ENCODE results near the gene NDUFAF4.

NDUFAF4 gene

DNA sequence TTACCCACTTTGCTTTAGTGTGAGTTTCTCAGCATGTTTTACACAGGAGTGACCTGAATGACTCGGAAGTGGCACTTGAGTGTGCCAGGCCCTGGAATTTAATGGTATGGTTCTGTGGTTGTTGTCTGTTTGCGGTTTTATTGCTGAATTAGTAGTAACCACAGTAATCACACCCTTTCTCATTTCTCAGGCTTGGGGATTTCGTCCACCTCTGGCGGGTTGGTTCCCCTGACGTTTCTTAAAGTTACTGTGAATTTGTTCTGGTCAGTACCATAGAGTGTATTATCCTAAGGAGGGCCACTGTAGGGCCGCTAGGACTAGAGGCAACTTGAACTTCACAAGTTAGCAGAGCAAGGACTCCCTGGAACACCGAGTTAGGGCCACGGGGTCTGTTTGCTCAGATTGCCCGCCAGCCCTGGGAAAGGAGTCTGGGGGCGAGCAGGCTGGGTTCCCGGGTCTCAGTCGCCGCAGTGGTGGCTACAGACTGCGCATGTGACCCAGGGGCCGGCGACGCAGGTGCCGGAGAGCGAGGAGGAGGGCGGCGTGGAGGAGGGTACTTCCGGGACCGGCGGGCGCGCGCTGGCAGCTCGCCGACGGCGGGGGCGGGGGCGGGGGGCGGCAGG lies 26.3 kb upstream of the NDUFAF4 start:
- H3K4me3 Mint-ChIP-seq = peak overlapping the region; percentile 86
- peaks cover 29% of the 10 kb centered on the region for H3K4me1 Mint-ChIP-seq
- no peaks in the 10 kb centered on the region for H3K9me3 Mint-ChIP-seq
- peak overlapping the region; percentile 97 for H3K27ac Mint-ChIP-seq (ENCODE audit: low read depth)
- H3K36me3 Mint-ChIP-seq (ENCODE audit: insufficient read depth) = peaks cover 28% of the 10 kb centered on the region
- ATAC-seq (replicated peaks; ENCODE audit: extremely low read depth, poor library complexity, severe bottlenecking) (peak; percentile 30), DNase-seq (ENCODE audit: low spot score in 2 of 2) (no peak)
- H3K27me3 Mint-ChIP-seq = no peaks in the 10 kb centered on the region

DNA sequence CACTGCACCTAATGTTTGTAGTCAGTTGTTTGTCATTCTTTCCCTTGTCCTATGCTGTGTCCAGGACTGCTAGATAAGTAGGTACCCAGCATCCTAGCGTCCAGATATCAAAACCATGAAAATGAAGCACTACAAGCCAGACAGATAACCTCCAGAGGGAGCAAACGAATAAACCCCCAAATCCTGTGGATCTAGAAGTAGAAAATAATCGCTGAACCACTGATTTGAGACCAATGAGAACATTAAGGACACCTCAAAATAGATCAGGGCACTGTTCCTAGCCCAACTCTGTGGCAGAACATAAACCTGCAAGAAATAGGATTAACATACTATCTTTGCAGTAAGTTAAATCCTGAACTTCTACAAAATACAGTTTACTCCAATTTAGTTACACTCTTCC lies 25.7 kb upstream of the NDUFAF4 start:
- peak overlapping the region; percentile 97 for H3K27ac Mint-ChIP-seq (ENCODE audit: low read depth)
- no peaks in the 10 kb centered on the region for H3K9me3 Mint-ChIP-seq

DNA sequence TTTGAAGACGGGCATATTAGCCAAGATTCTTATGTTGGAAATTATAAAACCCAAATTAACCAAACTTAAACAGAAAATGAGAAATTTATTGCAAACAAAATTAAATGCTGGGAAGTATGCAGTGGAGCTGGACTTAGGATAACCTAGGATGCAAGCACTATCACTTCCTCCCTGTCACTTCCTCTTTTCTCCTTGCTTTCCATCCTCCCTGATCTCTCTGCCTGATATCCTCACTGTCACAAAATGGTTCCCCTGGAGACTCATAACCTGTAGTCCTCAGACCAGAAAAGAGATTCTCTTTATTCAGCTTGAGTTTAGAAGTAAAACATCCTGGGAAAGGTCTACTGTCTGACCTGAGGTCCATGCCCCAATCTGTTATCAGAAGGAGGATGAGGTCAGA lies 19.4 kb upstream of the NDUFAF4 start:
- Mint-ChIP-seq H3K4me3 (no peak overlapping the region), H3K27me3 (peaks cover 35% of the 10 kb centered on the region), H3K9me3 (no peaks in the 10 kb centered on the region), H3K36me3 (ENCODE audit: insufficient read depth) (no peaks in the 10 kb centered on the region), H3K27ac (ENCODE audit: low read depth) (no peak overlapping the region), H3K4me1 (peaks cover 4% of the 10 kb centered on the region)
- DNase-seq (ENCODE audit: low spot score in 2 of 2) = no peak
- no peak for ATAC-seq (replicated peaks; ENCODE audit: extremely low read depth, poor library complexity, severe bottlenecking)

More for the DNA sequence above, 25.7 kb upstream of the NDUFAF4 start:
- Mint-ChIP-seq H3K4me3 (peak overlapping the region; percentile 86), H3K36me3 (ENCODE audit: insufficient read depth) (peaks cover 27% of the 10 kb centered on the region), H3K27me3 (no peaks in the 10 kb centered on the region), H3K4me1 (peaks cover 29% of the 10 kb centered on the region)
- ATAC-seq (replicated peaks; ENCODE audit: extremely low read depth, poor library complexity, severe bottlenecking) = no peak
- no peak for DNase-seq (ENCODE audit: low spot score in 2 of 2)

DNA sequence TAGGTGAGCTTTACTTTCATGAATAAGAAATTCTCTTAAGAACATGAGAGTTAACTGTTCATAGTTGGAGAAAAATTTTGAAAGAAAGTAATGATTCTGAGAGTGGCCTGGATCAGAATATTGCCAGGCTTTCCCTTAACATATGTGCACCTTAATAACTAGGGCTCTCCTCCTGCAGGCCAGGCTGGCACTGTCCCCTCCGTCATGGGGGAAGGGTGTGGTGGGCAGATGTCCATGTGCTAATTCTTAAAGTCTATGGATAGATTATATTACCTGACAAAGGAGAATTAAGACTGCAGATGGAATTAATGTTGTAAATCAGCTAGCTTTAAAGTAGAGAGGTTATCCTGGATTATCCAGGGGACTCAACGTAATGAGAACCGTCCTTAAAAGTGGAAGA lies 15.9 kb upstream of the NDUFAF4 start:
- no peaks in the 10 kb centered on the region for H3K36me3 Mint-ChIP-seq (ENCODE audit: insufficient read depth)
- no peak overlapping the region for H3K27ac Mint-ChIP-seq (ENCODE audit: low read depth)
- H3K4me3 Mint-ChIP-seq = no peak overlapping the region
- DNase-seq (ENCODE audit: low spot score in 2 of 2) = no peak
- H3K4me1 Mint-ChIP-seq = no peaks in the 10 kb centered on the region
- peaks cover 47% of the 10 kb centered on the region for H3K27me3 Mint-ChIP-seq
- H3K9me3 Mint-ChIP-seq = no peaks in the 10 kb centered on the region
- ATAC-seq (replicated peaks; ENCODE audit: extremely low read depth, poor library complexity, severe bottlenecking) = no peak

DNA sequence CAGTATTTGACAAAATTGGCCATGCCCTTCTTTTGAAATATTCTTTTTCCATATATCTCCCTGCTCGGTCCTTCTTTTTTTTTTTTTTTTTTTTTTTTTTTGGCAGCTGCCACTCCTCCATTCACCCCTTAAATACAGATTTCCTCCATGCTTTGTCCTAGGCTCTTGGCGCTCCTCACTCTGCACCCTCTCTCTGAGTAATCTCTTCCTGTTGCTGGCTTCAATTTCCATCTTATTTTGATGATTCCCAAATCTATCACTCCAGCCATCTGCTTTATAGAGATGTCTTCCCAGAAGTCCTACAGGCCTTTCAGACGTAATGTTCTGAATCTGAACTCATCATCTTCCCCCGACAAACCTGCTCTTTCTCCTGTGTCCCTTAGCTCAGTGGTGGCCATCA lies 14.1 kb upstream of the NDUFAF4 start:
- Mint-ChIP-seq H3K27ac (ENCODE audit: low read depth) (no peak overlapping the region), H3K27me3 (peaks cover 47% of the 10 kb centered on the region), H3K4me3 (no peak overlapping the region), H3K9me3 (no peaks in the 10 kb centered on the region), H3K4me1 (no peaks in the 10 kb centered on the region), H3K36me3 (ENCODE audit: insufficient read depth) (no peaks in the 10 kb centered on the region)
- no peak for ATAC-seq (replicated peaks; ENCODE audit: extremely low read depth, poor library complexity, severe bottlenecking)
- no peak for DNase-seq (ENCODE audit: low spot score in 2 of 2)

DNA sequence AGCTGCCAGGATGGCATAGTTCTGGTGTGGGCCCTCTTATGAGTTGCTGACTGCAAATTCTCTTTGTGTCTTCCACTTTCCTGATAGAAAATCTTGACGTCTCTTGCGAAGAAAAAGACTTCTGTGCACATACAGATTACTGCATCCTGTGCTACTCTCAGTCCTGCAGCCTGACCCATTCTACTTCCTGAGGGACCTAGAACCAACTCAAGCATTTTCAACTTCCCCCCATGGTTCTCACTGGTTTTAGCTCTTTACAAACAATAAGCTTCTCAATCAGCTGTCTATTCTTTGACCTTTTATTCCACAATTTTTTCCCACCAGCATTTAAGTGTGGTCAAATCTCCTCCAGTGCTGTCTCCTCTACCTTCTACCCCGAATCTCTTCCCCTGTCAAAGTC lies 13.5 kb upstream of the NDUFAF4 start:
- H3K9me3 Mint-ChIP-seq = no peaks in the 10 kb centered on the region
- no peaks in the 10 kb centered on the region for H3K4me1 Mint-ChIP-seq

DNA sequence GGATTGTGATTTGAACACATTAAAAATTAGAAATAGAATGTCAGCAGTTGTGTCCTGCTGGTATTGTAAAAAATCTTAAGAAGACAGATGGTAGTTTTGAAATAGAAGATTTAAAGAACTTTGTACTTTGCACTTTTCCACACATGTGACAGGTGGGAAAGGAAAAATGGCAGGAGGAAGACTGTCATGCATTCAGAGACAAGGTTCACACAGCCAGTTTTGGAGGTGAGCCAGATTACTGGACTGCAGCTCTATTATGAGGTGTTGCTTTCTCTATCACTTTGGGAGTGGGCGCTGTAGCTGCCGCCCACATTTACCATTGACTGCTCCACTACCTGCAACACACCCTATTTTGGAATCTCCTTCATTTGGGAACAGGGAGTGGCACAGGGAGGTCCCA lies 12.1 kb upstream of the NDUFAF4 start:
- no peak for DNase-seq (ENCODE audit: low spot score in 2 of 2)
- no peaks in the 10 kb centered on the region for H3K9me3 Mint-ChIP-seq
- H3K36me3 Mint-ChIP-seq (ENCODE audit: insufficient read depth) = no peaks in the 10 kb centered on the region
- peaks cover 34% of the 10 kb centered on the region for H3K27me3 Mint-ChIP-seq
- H3K4me3 Mint-ChIP-seq = no peak overlapping the region
- H3K4me1 Mint-ChIP-seq = no peaks in the 10 kb centered on the region
- no peak overlapping the region for H3K27ac Mint-ChIP-seq (ENCODE audit: low read depth)
- no peak for ATAC-seq (replicated peaks; ENCODE audit: extremely low read depth, poor library complexity, severe bottlenecking)

More for the DNA sequence above, 13.5 kb upstream of the NDUFAF4 start:
- no peak for ATAC-seq (replicated peaks; ENCODE audit: extremely low read depth, poor library complexity, severe bottlenecking)
- Mint-ChIP-seq H3K27me3 (peaks cover 47% of the 10 kb centered on the region), H3K4me3 (no peak overlapping the region), H3K27ac (ENCODE audit: low read depth) (no peak overlapping the region), H3K36me3 (ENCODE audit: insufficient read depth) (no peaks in the 10 kb centered on the region)
- DNase-seq (ENCODE audit: low spot score in 2 of 2) = no peak

DNA sequence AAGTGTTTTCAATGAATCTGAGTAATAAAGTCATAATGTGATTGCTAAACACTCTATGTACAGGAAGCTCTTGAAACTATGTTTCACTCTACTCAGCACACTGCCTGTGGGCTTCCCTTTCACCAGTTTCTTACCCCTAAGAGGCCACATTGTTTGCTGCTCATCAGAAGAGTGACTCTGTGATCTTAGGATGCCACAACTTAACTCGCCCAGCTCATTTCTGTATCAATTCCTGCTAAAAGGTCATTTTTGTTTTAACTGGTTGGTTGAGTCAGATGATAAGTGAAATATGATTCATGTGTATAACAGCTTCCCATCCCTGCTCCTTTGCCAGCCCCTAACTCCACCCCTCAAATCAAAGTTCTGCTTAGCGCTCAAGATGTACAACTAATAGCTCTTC lies 9.8 kb upstream of the NDUFAF4 start:
- ATAC-seq (replicated peaks; ENCODE audit: extremely low read depth, poor library complexity, severe bottlenecking) (no peak), DNase-seq (ENCODE audit: low spot score in 2 of 2) (no peak)
- no peak overlapping the region for H3K4me3 Mint-ChIP-seq
- H3K36me3 Mint-ChIP-seq (ENCODE audit: insufficient read depth) = no peaks in the 10 kb centered on the region
- no peaks in the 10 kb centered on the region for H3K9me3 Mint-ChIP-seq
- no peak overlapping the region for H3K27ac Mint-ChIP-seq (ENCODE audit: low read depth)
- H3K4me1 Mint-ChIP-seq = no peaks in the 10 kb centered on the region
- H3K27me3 Mint-ChIP-seq = peaks cover 20% of the 10 kb centered on the region

DNA sequence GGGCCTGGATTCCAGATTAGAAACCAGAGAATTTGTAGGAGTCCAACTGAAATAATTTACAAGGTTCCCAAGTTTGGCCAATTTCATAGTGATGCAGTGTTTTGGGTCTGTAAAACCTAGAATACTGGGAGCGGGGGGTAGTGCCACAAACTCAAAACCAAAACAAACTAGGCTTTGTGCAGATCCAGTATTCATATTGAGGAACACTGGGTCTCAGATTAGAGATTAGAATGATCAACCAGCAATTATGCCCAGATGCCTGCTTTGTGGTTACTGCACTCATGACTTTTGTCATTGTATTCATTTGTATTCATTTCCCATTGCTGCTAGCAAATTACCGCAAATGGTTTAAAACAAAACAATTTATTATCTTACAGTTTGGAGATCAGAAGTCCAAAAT lies 3.2 kb upstream of the NDUFAF4 start:
- Mint-ChIP-seq H3K4me1 (peaks cover 11% of the 10 kb centered on the region), H3K27ac (ENCODE audit: low read depth) (no peak overlapping the region), H3K9me3 (no peaks in the 10 kb centered on the region), H3K36me3 (ENCODE audit: insufficient read depth) (peaks cover 5% of the 10 kb centered on the region), H3K27me3 (peaks cover 17% of the 10 kb centered on the region), H3K4me3 (no peak overlapping the region)
- no peak for DNase-seq (ENCODE audit: low spot score in 2 of 2)
- no peak for ATAC-seq (replicated peaks; ENCODE audit: extremely low read depth, poor library complexity, severe bottlenecking)

DNA sequence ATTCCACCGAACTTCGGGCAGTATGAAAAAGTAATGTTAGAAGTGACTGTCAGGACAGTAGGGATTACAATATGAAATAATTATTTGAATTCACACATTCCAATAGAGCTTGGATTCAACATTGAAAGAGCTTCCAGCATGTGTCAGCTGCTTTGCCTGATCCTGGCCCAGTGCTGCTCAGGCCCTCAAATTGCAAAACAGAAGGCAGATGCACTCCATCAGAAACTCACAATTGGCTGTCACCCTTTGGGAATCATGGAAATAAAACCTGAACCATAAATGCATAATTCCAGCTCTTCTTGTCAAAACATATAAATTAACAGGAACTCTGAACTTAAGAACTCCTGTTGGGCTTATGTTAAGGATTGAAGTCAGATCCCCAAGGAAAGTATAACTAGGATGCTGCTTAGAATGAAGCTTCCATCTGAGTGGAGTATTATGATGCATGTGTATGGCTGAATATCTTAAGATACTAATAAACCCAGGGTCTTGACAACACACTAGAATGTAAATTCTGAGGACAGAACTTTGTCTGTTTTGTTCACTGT lies 1.8 kb upstream of the NDUFAF4 start:
- peaks cover 16% of the 10 kb centered on the region for H3K36me3 Mint-ChIP-seq (ENCODE audit: insufficient read depth)
- H3K27me3 Mint-ChIP-seq = peaks cover 17% of the 10 kb centered on the region
- H3K9me3 Mint-ChIP-seq = no peaks in the 10 kb centered on the region
- H3K4me1 Mint-ChIP-seq = peaks cover 14% of the 10 kb centered on the region
- DNase-seq (ENCODE audit: low spot score in 2 of 2) = no peak
- no peak for ATAC-seq (replicated peaks; ENCODE audit: extremely low read depth, poor library complexity, severe bottlenecking)
- no peak overlapping the region for H3K4me3 Mint-ChIP-seq
- no peak overlapping the region for H3K27ac Mint-ChIP-seq (ENCODE audit: low read depth)

DNA sequence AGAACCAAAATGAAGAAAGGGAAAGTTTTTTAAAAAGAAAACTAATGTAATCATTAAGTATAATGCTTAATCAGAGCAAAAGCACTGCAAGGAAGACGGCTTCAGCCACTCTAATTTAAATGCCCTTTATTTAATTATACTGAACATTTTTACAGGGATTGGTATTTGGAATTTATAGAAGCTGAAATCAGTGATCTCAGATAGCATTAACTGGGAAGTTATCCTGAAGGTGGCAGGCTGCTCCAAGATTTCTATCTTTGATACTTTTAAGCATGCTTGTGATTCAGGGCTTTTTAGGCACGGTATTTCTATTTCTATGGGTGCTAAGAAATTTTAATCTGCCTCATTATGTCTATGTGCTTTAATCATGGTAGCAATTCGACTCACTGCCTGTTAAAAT lies 1.3 kb upstream of the NDUFAF4 start:
- Mint-ChIP-seq H3K4me3 (no peak overlapping the region), H3K36me3 (ENCODE audit: insufficient read depth) (peaks cover 16% of the 10 kb centered on the region), H3K9me3 (no peaks in the 10 kb centered on the region), H3K27me3 (peaks cover 17% of the 10 kb centered on the region), H3K4me1 (peaks cover 14% of the 10 kb centered on the region), H3K27ac (ENCODE audit: low read depth) (peak overlapping the region; percentile 95)
- no peak for DNase-seq (ENCODE audit: low spot score in 2 of 2)
- ATAC-seq (replicated peaks; ENCODE audit: extremely low read depth, poor library complexity, severe bottlenecking) = no peak

DNA sequence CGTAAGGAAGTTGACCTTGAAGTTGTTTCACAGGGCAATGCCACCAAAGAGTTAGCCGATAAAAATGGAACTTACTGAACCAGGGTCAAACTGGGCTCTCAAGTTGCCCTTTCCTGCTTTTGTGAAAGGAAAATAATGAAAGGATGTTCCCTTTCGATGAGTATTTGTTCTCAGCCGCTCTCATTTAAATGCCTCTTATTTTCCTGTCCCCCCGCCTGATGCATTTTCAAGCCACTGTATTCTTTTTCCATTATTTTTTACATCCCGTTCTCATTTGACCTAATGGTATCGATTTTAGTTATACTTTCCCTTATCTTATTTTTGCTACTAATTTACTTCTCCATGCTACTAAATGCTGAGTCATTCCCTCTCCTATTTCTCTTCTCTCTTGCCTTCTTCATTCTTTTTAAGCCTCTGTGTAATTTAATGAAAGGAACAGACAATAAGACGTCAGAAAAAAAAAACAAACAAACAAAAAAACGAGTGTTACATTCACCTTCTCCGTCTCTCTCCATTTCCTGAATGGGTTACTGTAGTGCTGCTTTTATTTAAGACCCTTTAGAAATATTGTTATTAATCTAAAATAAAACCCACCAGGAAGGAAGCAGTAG lies 655 bp upstream of the NDUFAF4 start:
- Mint-ChIP-seq H3K27me3 (peaks cover 17% of the 10 kb centered on the region), H3K9me3 (no peaks in the 10 kb centered on the region), H3K4me1 (peaks cover 14% of the 10 kb centered on the region), H3K27ac (ENCODE audit: low read depth) (peak overlapping the region; percentile 95), H3K4me3 (peak overlapping the region; percentile 83), H3K36me3 (ENCODE audit: insufficient read depth) (peaks cover 16% of the 10 kb centered on the region)
- no peak for ATAC-seq (replicated peaks; ENCODE audit: extremely low read depth, poor library complexity, severe bottlenecking)
- DNase-seq (ENCODE audit: low spot score in 2 of 2) = no peak

DNA sequence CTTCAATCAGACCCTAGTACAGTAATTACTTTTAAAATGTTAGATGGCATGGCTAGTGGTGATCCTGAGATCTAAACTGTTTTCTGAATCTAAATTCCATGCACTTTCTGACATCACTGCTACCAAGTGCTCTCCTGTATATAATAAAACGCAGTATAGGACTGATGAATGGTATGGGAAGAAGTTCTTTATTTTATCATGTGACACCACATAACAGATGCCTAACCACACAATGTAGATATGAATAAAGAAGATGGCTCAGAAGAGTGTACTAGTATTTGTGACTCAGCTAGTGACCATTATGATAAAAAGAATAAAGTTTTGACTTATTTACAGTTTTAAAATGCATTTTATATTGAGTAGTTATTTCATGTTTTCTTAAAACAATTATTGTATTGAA lies 8.5 kb downstream of the NDUFAF4 start:
- ATAC-seq (replicated peaks; ENCODE audit: extremely low read depth, poor library complexity, severe bottlenecking) (no peak), DNase-seq (ENCODE audit: low spot score in 2 of 2) (no peak)
- no peak overlapping the region for H3K4me3 Mint-ChIP-seq
- H3K4me1 Mint-ChIP-seq = peaks cover 5% of the 10 kb centered on the region
- H3K9me3 Mint-ChIP-seq = no peaks in the 10 kb centered on the region
- no peak overlapping the region for H3K27ac Mint-ChIP-seq (ENCODE audit: low read depth)
- H3K36me3 Mint-ChIP-seq (ENCODE audit: insufficient read depth) = peaks cover 22% of the 10 kb centered on the region
- H3K27me3 Mint-ChIP-seq = no peaks in the 10 kb centered on the region

All from central memory CD8-positive, alpha-beta T cell (primary cell).